Fibroblast of pulmonary artery (primary cell): ENCODE results near the gene RPS2.

Experiments used
- DNase-seq: peaks from one replicate; pipeline ENCODE4 v3.0.0-alpha.2; 2010; ENCODE audit warnings: low read depth
- H3K4me3 ChIP-seq: replicated peaks from 2 replicates; pipeline ENCODE4 v1.5.1; 2011; ENCODE audit warnings: low read depth, mild to moderate bottlenecking, control low read depth, low read length, moderate library complexity
- TF ChIP-seq, protein P1 (sequence below): IDR thresholded peaks from 2 replicates; pipeline ENCODE4 v1.5.1; 2011; ENCODE audit warnings: mild to moderate bottlenecking, control low read depth, low read length, inconsistent platforms; ENCODE audit errors: missing control alignments

Gene RPS2

DNA sequence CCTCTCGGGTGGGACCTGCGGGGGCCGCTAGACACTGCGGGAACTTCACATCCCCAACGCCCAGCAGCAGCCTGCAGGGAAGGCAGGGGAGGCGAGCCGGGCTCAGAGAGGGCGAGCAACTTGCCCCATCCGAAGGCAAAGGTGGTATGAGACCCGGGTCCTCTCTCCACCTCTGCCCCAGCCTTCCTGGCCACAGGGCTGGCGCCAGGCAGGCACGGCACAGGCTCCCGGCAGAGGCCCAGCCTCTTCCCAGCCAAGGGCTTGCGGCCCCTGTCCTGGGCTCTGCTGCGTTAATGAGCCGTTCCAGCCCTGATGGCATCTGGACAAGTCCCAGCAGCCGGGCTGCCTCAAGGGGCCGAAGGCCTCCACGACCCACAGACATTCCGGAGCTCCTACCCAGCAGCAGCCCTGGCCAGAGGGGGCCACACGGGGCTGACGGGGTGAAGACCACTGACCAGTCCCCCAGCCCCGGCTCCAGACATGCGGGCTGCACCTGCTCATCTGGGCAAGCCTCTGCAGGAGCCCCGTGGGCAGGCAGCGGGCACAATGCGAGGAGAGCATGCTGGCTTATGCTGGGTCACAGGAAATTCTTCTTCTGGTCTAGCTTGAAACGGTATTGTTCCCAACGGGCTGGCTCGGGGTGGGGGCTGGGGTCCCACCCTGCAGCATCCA lies 45.2 kb downstream of the RPS2 start:
- no peak for DNase-seq
- no peak overlapping the region for H3K4me3 ChIP-seq
- TF ChIP-seq, protein P1, sequence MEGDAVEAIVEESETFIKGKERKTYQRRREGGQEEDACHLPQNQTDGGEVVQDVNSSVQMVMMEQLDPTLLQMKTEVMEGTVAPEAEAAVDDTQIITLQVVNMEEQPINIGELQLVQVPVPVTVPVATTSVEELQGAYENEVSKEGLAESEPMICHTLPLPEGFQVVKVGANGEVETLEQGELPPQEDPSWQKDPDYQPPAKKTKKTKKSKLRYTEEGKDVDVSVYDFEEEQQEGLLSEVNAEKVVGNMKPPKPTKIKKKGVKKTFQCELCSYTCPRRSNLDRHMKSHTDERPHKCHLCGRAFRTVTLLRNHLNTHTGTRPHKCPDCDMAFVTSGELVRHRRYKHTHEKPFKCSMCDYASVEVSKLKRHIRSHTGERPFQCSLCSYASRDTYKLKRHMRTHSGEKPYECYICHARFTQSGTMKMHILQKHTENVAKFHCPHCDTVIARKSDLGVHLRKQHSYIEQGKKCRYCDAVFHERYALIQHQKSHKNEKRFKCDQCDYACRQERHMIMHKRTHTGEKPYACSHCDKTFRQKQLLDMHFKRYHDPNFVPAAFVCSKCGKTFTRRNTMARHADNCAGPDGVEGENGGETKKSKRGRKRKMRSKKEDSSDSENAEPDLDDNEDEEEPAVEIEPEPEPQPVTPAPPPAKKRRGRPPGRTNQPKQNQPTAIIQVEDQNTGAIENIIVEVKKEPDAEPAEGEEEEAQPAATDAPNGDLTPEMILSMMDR = no peak

DNA sequence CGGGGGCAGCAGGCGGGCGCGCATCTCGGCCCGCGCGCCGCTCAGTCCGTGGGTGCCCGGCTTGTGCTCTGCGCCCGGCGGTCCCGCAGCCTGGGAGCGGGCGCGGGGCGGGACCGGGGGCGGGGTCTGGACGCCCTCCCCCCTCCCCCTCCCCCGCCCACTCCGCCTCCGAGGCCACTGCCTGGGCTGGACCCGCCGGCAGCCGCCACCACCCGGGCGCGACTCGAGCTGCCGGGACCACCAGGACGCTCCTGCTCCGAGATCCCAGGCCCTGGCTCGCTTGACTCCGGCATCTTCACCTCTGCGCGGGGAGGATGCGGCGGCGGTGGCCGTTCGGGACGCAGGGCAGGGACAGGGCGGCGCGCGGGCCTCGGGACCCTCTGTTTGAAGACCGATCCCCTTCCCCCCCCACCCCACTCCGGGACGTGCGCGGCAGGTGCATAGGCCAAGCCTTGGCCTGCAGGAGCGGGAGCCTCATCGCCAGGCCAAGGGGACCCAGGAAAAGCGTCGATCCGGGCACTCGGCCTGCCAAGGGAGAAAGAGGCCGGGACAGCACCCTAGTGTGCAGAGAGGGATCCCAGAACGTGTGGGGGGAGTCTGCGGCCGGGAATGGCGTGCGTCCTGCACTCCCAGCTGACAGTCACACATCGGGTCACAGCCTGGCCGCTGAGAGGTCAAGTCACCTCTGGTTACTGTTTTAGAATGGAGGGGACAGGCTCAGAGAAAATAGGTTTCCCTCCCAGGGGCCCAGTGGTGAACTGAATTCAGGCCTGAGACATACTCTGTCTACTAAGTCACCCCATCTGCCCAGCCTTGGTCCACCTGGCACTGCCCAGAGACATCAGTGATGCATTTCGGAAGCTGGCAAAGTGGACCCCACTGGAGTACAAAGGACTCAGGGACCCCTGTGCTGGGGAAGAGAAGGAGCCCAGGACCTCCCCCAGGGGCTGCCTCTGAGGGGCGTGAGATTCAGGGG lies 46.0 kb downstream of the RPS2 start, which contains the start of gene HS3ST6:
Gene HS3ST6, minus strand, starts transcription at position 65 of the 976 bp plus-strand sequence. CDS start 92 bp downstream, outside the sequence.
- H3K4me3 ChIP-seq = no peak within 1 kb of the TSS
- TF ChIP-seq, protein P1 = no peak
- no peak for DNase-seq

DNA sequence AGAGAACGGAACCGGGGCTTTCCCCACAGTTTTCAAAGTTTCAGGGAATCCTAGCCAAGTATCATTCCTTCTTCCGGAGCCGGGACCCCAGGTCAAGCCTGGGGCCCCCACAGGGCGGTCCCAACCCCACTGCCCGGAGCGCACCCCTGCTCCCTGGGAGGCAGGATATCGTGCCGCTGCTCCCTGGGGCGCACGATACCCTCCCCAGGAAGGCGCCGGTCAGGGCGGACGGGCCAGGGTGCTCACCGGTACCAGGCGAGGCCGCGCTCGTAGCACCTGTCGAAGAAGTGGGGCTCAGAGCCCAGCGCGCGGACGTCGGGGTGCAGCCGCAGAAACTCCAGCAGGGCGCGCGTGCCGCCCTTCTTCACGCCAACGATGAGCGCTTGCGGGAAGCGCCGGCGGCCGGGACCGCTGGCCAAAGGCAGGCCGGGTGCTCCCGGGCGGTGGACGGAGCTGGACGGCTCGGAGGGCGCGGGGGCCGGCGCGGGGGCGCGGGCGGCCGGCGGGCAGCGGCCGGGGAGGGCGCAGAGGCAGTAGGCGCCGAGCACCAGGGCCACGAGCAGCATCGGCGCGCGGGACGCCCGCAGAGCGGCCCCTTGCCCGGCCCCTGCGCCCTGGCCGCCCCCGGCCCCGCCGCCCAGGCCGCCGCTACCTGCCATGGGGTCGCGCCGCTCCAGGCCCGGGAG lies 46.8 kb downstream of the RPS2 start:
- TF ChIP-seq, protein P1 = no peak
- no peak overlapping the region for H3K4me3 ChIP-seq
- DNase-seq = no peak

DNA sequence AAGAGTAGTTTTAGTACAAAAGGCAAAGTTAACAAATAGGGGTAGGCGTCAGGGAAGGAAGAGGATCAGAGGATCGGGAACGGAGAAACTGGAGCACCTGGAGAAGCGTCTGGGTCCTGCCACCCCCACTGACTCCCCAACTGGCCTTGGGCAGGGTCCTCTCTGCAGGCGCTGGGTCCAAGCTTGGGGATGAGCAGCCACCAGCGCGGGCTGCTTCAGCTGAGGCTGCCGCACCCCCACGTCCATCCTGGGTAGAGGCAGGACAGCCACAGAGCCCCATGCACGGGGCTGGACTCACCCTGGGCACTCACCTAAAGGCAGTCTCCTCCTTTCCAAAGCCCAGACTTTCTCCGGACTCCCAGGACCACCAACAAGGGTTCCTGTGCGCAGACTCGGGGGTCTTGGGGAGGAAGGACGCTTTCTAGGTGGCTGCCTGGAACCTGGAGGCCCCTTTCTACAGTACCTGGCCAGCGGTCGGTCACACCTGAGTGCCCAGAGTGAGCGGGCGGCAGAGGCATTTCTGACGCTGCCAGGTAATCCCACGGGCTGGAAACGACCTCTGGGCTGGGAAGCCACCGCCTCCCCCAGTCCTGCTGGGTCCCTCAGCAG lies 47.5 kb downstream of the RPS2 start:
- DNase-seq = no peak
- no peak overlapping the region for H3K4me3 ChIP-seq
- TF ChIP-seq, protein P1 = no peak

DNA sequence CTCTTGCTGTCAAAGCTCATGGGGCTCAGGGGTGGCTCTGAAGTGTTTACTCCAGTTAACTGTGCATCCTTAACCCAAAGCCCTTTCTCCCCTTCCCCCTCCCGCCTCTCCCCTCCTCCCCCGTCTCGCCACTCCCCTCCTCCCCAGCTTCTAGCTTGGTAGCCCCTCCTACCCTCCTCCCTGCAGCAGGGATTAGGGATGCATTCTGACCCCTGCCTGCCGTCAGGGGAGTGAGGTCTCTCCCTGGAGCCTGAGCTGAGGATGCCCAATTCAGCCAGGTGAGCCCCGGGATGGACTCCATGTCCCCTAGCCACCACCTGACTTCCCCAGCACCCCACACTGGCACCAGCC lies 48.0 kb downstream of the RPS2 start:
- TF ChIP-seq, protein P1 = no peak
- DNase-seq = no peak
- no peak overlapping the region for H3K4me3 ChIP-seq
